ENCODE results near the gene LIMCH1.
"Not testable (repeated sequence)": the region's sequence is repeated elsewhere in the genome, so short reads cannot be mapped to it uniquely, and the experiment has no call there.

LIMCH1 gene

GRCh38 chr4:41538017-41538733, at the start of gene LIMCH1:
Gene LIMCH1, plus strand, starts transcription at chr4:41538157. Its CDS starts 67,839 bp downstream, at chr4:41605996.
- TF ChIP-seq CTCF (IDR thresholded peaks at IDR 0.05; ENCODE audit: low read depth, low read length), result no peak
- DNase-seq (ENCODE audit: low read depth, low spot score), result no peak
- in situ Hi-C loops (cut with HindIII; ENCODE audit: low sequenced_read_pairs), result no loop called here
- no peak within 1 kb of the TSS for H3K4me3 ChIP-seq (ENCODE audit: low read depth, low read length)

GRCh38 chr4:41491081-41491576, 46.8 kb upstream of the LIMCH1 start:
- DNase-seq (ENCODE audit: low read depth, low spot score); in situ Hi-C loops (cut with HindIII; ENCODE audit: low sequenced_read_pairs): not testable (repeated sequence)

GRCh38 chr4:41496977-41497376, 41.0 kb upstream of the LIMCH1 start:
- no peak for DNase-seq (ENCODE audit: low read depth, low spot score)
- TF ChIP-seq CTCF (IDR thresholded peaks at IDR 0.05; ENCODE audit: low read depth, low read length), result no peak
- H3K4me3 ChIP-seq (ENCODE audit: low read depth, low read length), result no peak overlapping the region
- in situ Hi-C loops (cut with HindIII; ENCODE audit: low sequenced_read_pairs), result no loop called here

More at GRCh38 chr4:41491081-41491576, 46.8 kb upstream of the LIMCH1 start:
- H3K4me3 ChIP-seq (ENCODE audit: low read depth, low read length), result not testable (repeated sequence)

GRCh38 chr4:41498177-41498576, 39.8 kb upstream of the LIMCH1 start:
- DNase-seq (ENCODE audit: low read depth, low spot score), result no peak
- no peak overlapping the region for H3K4me3 ChIP-seq (ENCODE audit: low read depth, low read length)
- in situ Hi-C loops (cut with HindIII; ENCODE audit: low sequenced_read_pairs), result no loop called here
- TF ChIP-seq CTCF (IDR thresholded peaks at IDR 0.05; ENCODE audit: low read depth, low read length), result no peak

GRCh38 chr4:41504167-41504818, 33.7 kb upstream of the LIMCH1 start:
- no peak overlapping the region for H3K4me3 ChIP-seq (ENCODE audit: low read depth, low read length)
- no peak for TF ChIP-seq CTCF (IDR thresholded peaks at IDR 0.05; ENCODE audit: low read depth, low read length)
- in situ Hi-C loops (cut with HindIII; ENCODE audit: low sequenced_read_pairs), result no loop called here
- no peak for DNase-seq (ENCODE audit: low read depth, low spot score)

- in situ Hi-C loops (cut with HindIII; ENCODE audit: low sequenced_read_pairs), result no loop called here
- no peak for TF ChIP-seq CTCF (IDR thresholded peaks at IDR 0.05; ENCODE audit: low read depth, low read length)
- peak; percentile 32 for DNase-seq (ENCODE audit: low read depth, low spot score)
- H3K4me3 ChIP-seq (ENCODE audit: low read depth, low read length), result no peak overlapping the region
Measured at GRCh38 chr4:41505161-41505661, 32.7 kb upstream of the LIMCH1 start.

- DNase-seq (ENCODE audit: low read depth, low spot score), result no peak
- no peak overlapping the region for H3K4me3 ChIP-seq (ENCODE audit: low read depth, low read length)
- no peak for TF ChIP-seq CTCF (IDR thresholded peaks at IDR 0.05; ENCODE audit: low read depth, low read length)
- in situ Hi-C loops (cut with HindIII; ENCODE audit: low sequenced_read_pairs), result no loop called here
Measured at GRCh38 chr4:41506130-41506529, 31.8 kb upstream of the LIMCH1 start.
